Epidermal melanocyte (primary cell): ENCODE results near the gene NPDC1.

Experiments used
- DNase-seq: peaks from one replicate; pipeline ENCODE4 v3.0.0; 2011; ENCODE audit warnings: low spot score; ENCODE audit not compliant: insufficient read length

Gene NPDC1

DNA sequence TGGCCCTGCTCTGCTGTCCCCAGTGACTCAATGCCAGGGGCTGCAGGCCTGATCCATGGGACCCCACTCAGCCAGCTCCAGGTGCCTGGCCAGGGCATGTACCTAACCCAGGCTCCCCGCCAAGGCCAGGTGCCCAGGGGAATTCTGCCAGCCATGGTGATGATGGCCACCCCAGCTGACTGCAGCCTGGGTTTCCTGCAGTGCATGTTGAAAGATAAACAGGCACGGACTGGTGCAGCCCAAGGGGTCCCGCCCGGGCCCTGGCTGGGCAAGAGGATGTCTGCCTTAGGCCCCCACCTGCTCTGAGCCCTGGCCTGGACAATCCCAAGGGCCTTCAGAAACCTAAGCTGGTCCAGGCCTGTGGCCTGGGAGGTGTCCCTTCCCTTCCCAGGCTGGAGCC lies 19.1 kb downstream of the NPDC1 start:
- no peak for DNase-seq

DNA sequence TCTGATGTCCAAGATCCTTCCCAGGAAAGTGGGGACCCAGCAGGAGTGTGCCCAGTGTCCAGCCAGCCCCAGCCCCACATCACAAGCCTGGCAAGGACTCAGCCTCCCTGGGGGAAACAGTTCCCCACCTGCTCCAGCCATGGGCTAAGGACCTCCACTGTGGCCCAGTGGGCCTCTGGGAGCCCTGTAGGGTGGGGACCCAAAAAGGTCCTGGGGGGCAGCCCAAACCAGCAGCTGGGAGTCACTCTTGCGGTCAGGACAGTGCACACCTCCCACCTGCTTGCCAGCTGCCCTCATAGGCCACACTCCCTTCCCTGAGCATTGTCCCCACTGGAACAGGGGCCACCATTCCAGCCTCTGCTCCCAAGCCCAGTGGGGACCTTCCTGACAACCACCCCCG lies 19.6 kb downstream of the NPDC1 start:
- DNase-seq: no peak

DNA sequence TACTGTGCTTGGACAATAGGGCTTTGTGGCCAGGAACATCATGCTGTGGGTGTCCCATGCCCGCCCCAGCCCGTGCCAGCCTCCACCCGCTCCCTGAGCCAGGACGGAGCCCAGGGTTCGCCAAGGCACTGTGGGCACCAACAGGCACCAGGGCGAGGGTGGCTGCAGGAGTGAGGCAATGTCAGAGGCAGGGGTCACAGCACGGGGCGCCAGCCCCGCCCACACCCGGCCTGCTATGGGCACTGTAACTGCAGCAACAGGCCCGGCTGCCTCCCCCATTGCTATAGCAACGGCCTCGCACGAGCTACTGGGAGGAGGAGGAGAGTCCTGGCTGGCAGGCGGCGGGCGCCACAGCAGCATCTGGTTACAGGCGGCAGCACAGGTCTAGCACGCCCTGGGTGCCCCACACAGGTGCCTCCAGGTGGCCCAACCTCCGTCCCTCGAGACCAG lies 20.4 kb downstream of the NPDC1 start:
- DNase-seq: no peak

DNA sequence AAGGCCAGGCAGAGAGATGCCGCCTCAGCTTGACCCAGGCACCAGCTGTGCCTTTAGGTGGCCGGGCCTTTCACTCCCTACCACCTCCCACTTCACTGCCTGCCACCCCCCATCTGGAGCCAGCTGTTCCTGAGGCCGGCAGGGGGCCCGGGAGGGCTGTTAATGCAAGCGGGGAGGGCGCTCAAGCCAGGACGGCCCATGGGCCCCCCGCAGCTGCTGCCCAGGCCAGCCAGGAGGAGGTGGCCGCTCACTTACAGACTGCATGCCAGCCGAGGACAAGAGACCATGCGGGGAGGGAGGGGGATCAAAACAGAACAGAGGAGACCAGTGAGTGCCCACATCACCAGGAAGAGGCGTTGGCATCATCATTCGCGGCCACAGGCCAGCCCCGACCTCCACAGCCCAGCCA lies 22.4 kb downstream of the NPDC1 start:
- DNase-seq: no peak

DNA sequence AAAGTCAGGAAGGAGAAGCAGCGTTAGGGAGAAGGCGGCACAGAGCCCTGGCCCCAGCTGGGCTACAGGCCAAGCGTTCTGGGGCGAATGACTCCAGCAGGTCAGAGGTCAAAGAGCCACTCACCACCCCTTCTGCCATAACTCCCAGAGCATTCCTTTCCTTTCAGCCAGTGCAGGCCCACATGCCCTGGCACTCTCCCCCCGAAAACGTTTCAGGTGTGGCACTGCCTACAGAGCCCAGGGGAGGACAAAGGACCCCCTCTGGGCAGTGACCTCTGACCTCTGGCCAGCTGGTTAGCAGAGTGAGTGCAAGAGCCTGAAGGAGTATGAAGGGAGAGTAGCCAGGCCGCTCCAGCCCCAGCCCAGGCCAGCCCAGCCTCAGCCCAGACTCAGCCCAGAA lies 22.8 kb downstream of the NPDC1 start:
- no peak for DNase-seq

DNA sequence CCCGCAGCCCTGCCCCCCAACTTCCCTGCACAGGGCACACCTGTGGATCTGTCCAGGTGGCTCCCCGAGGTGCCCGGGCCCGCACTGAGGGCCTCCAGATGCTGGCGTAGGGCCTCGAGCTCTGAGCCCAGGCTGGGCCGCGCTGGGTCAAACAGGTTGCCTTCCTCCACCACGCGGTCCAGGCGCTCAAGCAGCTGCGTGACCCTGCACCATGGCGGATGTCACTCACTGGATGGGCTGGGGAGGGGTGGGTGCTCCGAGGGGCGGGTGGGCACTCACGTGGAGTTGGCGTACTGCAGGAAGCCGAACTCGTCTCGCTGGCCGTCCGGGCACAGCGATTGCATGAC lies 23.3 kb downstream of the NPDC1 start:
- no peak for DNase-seq

DNA sequence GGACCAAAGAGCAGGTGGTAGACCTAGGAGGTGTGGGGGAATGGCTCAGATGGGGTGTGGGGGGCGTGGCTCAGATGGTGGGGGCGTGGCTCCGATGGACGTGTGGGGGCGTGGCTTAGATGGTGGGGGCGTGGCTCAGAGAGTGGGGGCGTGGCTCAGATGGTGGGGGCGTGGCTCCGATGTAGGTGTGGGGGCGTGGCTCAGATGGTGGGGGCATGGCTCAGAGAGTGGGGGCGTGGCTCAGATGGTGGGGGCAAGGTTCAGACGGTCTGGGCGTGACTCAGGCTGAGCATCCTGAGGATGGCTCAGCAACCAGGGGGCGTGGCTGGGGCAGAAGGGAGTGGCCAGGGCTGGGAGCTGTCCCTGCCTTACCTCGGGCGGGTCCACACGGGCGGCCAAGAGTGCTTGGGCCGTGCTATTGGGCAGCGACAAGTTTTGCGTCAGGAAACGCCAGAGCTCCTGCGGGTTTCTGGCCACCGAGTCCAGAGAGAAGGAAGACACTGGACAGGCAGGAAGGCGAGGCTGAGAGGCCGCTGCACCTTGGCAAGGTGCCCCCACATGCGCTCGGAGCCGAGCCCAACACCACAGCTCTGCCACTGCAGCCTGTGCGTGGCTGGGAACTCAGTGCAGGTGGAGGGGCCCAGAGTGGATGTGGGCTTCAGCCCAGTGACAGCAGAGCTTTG lies 23.9 kb downstream of the NPDC1 start:
- DNase-seq: no peak

DNA sequence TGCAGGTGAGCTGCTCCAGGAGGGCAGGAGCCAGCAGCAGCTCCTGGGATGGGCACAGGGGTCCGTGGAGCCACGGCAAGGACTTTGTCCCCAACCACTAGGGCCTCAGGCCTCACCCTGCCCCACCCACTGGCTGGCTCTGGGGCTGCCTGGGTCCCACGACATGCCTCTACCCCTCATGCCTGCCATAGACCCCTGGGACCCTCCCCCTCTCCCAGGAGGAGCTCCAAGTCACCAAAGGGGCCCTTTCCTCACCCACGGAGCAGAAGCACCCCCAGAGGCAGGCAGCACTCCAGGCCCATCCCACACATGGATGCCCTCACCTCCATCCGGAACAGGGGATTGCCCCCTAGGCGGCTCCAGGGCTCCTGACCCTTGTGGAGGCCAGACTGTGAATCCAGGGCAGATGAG lies 24.4 kb downstream of the NPDC1 start:
- no peak for DNase-seq

DNA sequence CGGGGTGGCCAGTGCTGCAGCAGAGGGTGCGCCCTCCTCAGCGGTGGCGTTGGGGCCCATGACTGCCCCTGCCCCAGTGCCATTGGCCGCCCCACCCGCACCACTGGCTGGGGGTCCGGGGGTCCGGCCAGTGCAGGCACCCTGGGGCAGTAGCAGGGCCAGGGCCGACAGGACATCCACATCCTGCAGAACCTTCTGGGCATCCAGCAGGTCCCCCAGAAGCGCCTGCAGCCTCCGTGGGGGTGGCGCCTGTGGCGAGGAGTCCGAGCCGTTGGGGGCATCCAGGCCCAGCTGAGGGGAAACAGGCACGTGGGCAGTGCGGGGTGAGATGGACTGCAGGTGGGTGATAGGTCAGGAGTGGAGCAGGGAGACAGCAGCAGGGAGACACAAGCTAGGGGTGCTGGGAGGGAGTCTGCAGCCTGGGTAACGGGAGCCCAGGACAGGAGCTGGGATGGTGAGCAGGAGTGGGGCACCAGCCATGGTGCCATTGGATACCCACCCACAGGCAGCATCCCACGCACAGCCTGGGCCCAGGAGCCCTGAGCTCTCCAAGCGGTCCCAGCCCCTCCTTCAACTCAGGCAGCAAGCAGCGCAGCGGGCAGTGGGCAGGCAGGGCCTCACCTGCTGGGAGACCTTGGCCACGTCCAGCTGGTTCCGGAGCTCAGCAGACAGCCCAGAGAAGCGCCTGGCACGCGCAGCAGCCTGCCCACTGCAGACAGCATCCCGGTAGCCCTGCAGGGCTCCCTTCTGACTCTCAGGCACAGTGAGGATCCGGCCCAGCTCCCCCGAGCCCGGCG lies 25.0 kb downstream of the NPDC1 start:
- no peak for DNase-seq

DNA sequence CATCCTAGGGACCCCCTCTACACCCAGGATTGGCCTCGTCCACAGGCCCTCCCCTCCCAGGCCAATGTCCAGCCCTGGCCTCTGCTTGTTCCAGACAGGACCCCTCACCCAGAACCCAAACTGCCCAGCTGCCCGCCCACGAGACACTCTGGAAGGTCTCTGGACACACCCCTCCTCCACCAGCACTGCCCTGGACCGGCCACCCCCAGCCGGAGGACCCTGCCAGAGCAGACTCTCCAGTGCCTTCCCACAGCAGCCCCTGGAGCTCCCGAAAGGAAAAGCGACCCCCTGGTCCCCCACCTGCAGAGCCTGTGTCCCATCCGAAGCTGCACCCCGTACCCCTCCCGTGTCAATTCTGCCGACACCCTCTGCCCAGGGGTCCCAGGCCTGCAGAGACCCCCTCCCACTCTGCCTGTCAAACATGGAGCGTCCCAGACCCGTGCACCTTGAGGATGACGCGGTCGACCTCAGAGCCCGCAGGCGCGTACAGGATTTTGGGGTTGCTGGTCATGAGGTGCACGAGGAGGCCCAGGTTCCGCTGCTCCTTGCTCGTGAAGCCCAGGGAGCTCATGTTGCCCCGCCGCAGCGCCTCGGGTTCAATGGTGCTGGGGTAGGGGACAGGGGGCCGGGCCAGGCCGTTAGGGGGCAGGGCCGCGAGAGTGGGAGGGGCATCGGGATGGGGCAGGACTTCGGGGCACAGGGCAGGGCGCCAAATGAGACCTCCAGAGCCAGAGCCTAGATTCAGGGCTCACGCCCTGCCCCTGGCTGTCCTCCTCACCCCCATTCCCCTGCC lies 25.9 kb downstream of the NPDC1 start:
- no peak for DNase-seq

DNA sequence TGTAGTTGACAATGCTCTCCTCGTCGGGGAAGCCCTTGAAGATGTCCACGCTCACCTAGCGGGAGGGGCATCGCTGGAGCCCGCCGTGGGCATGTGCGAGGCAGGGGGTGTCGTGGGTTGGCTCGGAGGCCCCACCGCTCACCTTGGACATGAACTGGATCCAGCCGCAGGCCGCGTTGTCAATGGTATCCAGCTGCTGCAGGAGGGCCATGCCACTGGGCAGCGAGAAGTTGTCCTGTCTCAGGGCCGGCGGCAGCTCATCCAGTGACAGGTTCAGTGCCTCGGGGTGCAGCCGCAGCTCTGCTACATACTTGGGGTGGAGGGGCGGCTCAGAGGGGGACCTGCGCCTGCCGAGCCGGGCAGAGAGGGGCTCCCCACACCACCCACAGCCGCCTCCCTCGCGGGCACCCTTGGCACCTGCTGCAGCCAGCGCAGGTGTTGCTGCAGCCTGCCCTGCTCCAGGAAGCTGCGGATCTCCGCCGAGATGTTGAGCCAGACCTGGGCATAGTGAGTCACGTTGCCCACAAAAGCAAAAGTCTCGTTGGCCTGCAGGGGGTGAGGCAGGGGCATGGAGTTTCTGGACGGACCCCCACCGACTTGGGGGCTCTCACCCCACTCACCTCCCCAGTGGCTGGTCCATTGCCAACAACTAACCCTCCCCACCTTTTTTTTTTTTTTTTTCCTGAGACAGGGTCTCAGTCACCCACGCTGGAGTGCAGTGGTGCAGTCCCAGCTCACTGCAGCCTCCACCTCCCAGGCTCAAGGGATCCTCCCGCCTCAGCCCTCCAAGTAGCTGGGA lies 27.0 kb downstream of the NPDC1 start:
- no peak for DNase-seq

DNA sequence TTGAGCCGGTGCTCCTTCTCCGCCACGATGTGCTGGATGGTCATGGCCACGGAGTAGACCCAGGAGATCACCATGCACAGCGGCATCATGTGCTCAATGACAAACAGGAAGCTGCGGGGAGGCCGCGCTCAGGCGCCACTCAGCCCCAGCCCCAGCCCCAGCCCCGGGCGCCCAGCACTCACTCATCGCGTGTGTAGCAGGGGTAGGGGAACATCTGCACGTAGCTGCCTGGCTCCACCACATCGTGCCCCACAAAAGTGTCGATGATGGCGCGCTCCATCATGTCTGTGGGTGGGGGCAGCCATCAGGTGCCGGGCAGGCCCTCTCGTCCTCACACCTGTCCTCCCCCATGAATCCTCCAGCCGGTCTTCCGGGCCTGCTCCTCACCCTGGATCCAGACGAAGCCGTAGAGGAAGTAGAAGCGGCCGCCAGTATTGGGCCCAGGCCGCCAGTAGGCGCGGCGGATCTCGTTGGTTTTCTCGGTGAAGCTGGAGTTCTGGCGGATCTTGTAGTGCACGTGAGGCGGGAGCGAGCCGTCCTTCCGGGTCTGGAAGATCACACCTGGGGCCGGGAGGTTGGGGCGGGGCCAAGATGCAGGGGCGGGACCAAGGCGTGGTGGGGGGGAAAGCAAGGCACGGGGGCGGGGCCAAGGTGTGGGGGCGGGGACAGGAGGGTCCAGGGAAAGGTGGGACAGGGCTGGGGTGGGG lies 28.0 kb downstream of the NPDC1 start:
- DNase-seq: no peak

DNA sequence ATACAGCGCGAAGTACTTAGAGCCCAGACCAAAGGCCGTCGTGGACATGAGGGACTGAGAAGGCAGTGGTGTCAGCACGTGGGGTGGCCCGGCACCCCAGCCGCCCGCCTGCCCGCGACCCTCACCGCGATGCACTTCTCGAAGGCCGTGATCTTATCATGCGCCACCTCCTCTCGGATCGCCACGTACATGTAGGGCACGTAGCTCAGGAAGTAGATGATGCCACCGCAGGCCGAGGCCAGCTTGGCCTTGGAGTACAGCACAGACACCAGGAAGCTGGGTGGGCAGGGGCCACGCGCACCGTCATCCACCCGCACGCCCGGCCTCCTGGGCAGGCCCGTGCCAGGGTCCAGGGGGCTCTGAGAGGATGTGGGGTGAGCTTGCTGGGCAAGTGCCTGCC lies 28.9 kb downstream of the NPDC1 start:
- DNase-seq: no peak

DNA sequence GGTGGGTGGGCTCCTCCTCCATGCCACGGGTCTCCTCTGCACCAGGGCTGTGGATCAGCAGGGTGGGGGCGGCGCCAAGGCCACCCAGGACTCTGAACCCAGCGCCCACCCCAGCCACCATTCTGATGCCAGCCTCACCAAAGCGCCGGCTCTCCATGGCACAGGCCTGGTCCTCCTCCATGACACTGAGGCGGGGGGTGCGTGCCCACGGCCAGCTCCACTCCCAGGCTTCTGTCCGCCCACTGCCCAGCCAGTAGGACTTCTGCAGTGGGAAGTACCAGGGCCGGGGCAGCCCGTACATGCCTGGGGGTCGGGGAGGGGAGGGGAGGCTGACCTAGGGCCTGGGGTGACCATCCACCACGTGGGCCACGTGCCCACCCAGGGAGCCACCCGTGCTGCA lies 29.5 kb downstream of the NPDC1 start:
- DNase-seq: no peak

DNA sequence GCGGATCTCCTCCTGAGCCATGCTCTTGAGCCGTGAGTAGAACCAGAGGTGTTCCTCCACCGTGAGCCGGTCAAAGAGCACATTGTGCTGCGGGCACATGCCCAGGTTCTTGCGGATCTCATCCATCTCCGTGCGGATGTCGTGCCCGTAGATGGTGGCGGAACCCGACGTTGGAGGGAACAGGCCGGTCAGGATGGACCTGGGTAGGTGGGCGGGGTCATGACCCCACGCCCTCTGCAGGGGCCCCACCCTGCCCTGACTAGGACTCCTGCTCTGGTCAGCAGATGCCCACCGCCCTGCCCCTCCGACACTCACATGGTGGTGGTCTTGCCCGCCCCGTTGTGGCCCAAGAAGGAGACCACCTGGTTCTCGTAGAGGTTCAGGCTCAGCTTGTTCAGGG lies 30.0 kb downstream of the NPDC1 start:
- no peak for DNase-seq

DNA sequence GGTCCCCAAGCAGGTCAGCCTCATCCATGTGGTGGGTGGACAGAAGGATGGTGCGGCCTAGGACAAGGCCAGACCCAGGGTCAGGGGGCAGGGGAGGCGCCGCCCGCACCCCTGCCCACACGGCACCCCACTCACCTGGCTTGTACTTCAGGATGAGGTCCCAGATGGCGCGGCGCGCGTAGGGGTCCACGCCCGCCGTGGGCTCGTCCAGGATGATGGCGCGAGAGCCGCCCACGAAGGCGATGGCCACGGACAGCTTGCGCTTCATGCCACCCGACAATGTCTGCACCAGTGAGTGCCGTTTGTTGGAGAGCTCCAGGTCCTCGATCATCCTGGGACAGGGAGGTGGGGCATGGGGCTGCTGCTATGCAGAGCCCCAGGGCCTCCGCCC lies 30.4 kb downstream of the NPDC1 start:
- DNase-seq: no peak

DNA sequence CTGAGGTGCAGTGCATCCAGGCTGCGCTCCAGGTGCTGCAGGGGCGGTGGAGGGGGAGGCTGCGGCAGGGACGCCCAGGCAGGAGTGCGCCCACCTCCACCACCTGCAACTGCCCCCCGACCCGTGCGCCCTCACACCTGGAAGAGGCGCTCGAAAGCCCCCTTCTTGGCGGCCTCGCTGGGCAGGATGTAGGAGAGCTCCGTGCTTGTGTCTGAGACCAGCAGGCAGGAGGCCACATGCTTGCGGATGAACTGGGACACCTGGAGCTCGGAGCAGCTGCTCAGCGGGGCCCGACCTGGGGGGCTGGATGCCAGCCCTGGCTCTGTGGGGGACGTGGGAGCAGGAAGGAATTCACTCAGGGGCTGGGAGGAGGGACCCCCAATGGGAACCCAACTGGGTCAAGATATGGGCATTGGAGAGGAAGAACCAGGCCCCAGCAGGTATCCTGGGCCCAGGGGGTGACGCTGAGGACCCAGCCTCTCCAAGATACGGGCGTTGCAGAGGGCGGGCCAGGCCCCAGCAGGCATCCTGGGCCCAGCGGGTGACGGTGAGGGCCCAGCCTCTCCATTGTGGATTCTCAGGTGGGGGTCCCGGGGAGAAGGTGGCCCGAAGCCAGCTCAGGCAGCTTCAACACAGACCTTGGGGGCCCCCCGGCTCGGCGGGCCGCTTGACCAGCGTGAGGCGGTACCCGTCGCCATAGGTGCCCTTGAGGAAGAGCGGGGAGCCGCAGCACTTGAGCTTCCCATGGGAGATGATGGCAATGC lies 31.0 kb downstream of the NPDC1 start:
- DNase-seq: no peak

DNA sequence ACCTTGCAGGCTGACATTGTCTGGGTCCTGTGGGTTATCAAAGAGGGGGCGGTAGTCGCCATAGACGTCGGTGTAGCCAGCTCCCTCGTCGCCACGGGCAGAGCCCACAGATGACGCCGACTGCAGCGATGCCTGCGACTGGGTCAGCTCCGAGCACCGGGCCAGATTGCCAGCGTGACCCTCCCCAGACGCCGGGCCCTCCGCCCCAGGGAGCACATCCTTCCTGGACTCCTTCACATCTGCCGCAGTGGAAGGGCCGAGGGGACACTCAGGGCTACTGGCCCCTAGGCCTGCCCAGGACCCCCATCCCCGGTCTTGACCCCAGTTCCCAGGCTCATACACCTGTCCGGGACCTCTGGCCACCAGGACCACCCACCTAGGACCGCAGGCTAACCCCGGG lies 31.8 kb downstream of the NPDC1 start:
- DNase-seq: no peak

DNA sequence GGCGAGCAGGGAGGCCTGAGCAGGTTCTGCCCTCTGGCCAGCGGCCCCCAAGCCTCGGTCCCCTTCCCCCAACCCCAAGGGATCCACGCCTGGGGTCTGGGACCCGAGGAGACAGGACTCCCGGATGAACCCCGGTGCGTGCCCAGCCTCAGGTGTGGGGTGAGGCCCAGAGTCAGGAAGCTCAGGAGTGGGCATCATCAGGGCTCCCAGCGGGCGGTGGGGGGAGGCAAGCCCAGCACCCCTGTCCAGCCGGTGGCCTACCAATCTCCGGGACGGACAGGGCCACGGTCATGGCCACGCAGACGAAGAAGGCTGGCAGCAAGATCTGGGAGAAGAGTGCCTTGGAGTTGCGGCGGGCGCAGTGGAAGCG lies 32.4 kb downstream of the NPDC1 start:
- no peak for DNase-seq
